ENCODE measurements around the gene AQP1. TPM values are rescaled to one million over a fixed set of nuclear protein-coding genes. Genes with fewer than 3 reads are reported as not detected.

Gene AQP1
- polyA plus RNA-seq, 1 donor from 2014 or later = 3.2 TPM

DNA sequence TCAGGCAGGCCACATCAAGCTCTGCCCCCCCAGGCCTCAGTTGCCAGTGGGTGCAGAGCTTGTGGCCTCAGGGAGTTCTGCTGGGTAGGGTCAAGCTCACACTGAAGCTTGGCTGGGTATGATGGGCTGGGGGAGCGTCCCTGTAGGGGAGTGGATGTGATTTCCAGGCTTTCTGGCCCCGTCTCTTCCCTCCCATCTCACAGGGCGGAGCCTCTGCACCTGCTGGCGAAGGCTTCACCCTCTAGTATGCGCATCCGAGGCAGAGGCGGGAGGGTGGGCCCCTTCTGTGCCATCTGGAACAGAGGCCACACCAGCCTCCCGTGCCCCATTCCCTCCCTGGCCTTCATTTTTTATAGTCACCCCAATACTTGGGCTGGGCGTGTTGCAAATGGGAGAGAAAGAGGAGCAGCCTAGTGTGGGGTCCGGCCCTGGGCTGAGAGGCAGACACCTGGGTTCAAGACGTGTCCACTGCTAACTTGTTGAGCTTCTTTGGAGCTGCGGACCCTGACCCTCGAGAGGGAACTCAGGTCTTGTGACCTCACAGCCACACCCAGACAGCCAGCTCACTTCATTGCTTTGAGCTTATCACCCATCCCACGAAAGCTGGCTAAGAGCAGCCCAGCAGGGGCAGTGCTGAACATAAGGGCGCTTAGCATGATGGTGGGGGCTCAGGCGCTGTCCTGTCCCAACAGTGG lies 2.3 kb downstream of the AQP1 start:
- Histone ChIP-seq H3K9ac (ENCODE audit: low read length) (no peak overlapping the region), H3K9me3 (ENCODE audit: low read length) (no peaks in the 10 kb centered on the region), H2AFZ (ENCODE audit: low read depth, low read length) (no peak overlapping the region), H3K4me2 (ENCODE audit: low read length) (no peak overlapping the region), H3K9me2 (ENCODE audit: insufficient read depth, low read length) (no peaks in the 10 kb centered on the region), H3K27me3 (ENCODE audit: insufficient read depth, low read depth, low read length) (no peaks in the 10 kb centered on the region), H3K4me3 (ENCODE audit: low read length) (no peak overlapping the region), H3K36me3 (ENCODE audit: insufficient read depth, low read length) (no peaks in the 10 kb centered on the region), H3K79me2 (replicated peaks; ENCODE audit: insufficient read depth, low read length) (no peaks in the 10 kb centered on the region), H3F3A (ENCODE audit: insufficient read depth, low read length, poor library complexity, severe bottlenecking) (no peaks in the 10 kb centered on the region), H3K27ac (ENCODE audit: low read length) (no peak overlapping the region), H4K20me1 (ENCODE audit: insufficient read depth) (no peaks in the 10 kb centered on the region)
- TF ChIP-seq TAF1 (IDR thresholded peaks at IDR 0.05; ENCODE audit: low read depth) (no peak), POLR2AphosphoS5 (IDR thresholded peaks at IDR 0.05) (no peak), MXI1 (conservative IDR thresholded peaks at IDR 0.05; ENCODE audit: poor library complexity, severe bottlenecking) (no peak), RAD21 (conservative IDR thresholded peaks at IDR 0.05) (no peak), REST (IDR thresholded peaks at IDR 0.05; ENCODE audit: borderline replicate concordance) (no peak), EZH2 (IDR thresholded peaks at IDR 0.05; ENCODE audit: borderline replicate concordance, insufficient read depth, low read length, poor library complexity, severe bottlenecking) (no peak), CTCF (IDR thresholded peaks at IDR 0.05; ENCODE audit: poor library complexity, severe bottlenecking) (no peak), EP300 (conservative IDR thresholded peaks at IDR 0.05; ENCODE audit: poor library complexity, severe bottlenecking) (no peak), SMC3 (conservative IDR thresholded peaks at IDR 0.05; ENCODE audit: poor library complexity) (no peak)

GRCh38 chr7:30914596-30914995 lies 2.9 kb downstream of the AQP1 start:
- H3F3A ChIP-seq (ENCODE audit: insufficient read depth, low read length, poor library complexity, severe bottlenecking) = no peaks in the 10 kb centered on the region
- H3K36me3 ChIP-seq (ENCODE audit: insufficient read depth, low read length) = no peaks in the 10 kb centered on the region
- no peaks in the 10 kb centered on the region for H3K9me3 ChIP-seq (ENCODE audit: low read length)
- no peak overlapping the region for H3K9ac ChIP-seq (ENCODE audit: low read length)
- H3K27ac ChIP-seq (ENCODE audit: low read length) = no peak overlapping the region
- no peaks in the 10 kb centered on the region for H3K79me2 ChIP-seq (replicated peaks; ENCODE audit: insufficient read depth, low read length)
- no peaks in the 10 kb centered on the region for H4K20me1 ChIP-seq (ENCODE audit: insufficient read depth)
- no peak overlapping the region for H3K4me3 ChIP-seq (ENCODE audit: low read length)
- H3K27me3 ChIP-seq (ENCODE audit: insufficient read depth, low read depth, low read length) = no peaks in the 10 kb centered on the region
- no peaks in the 10 kb centered on the region for H3K9me2 ChIP-seq (ENCODE audit: insufficient read depth, low read length)
- H2AFZ ChIP-seq (ENCODE audit: low read depth, low read length) = no peak overlapping the region
- no peak overlapping the region for H3K4me2 ChIP-seq (ENCODE audit: low read length)
- TF ChIP-seq TAF1 (IDR thresholded peaks at IDR 0.05; ENCODE audit: low read depth) (no peak), MXI1 (conservative IDR thresholded peaks at IDR 0.05; ENCODE audit: poor library complexity, severe bottlenecking) (no peak), POLR2AphosphoS5 (IDR thresholded peaks at IDR 0.05) (no peak), EZH2 (IDR thresholded peaks at IDR 0.05; ENCODE audit: borderline replicate concordance, insufficient read depth, low read length, poor library complexity, severe bottlenecking) (no peak)
